ACC112 (cell line): ENCODE measurements around the gene MYEF2.

Source experiments
- H2AFZ ChIP-seq: fragments of 200-600 bp; sonication (generic); one replicate; pipeline ENCODE4 v1.6.0; 2017; ENCODE audit warnings: antibody characterized with exemption, low read length; ENCODE audit not compliant: unreplicated experiment
- H3K27ac ChIP-seq: fragments of 200-600 bp; sonication (generic); 2 replicates; pipeline ENCODE4 v1.5.1; 2014; ENCODE audit warnings: low read depth, mild to moderate bottlenecking, antibody characterized with exemption, low read length, moderate library complexity
- H3K27me3 ChIP-seq: fragments of 200-600 bp; sonication (generic); 2 replicates; pipeline ENCODE4 v1.6.1; 2014; ENCODE audit warnings: mild to moderate bottlenecking, antibody characterized with exemption, low read length, moderate library complexity, mixed read lengths; ENCODE audit not compliant: insufficient read depth
- H3K36me3 ChIP-seq: fragments of 200-600 bp; sonication (generic); 2 replicates; pipeline ENCODE4 v1.6.1; 2016; ENCODE audit warnings: mild to moderate bottlenecking, antibody characterized with exemption, low read length, moderate library complexity, mixed read lengths; ENCODE audit not compliant: insufficient read depth
- H3K4me1 ChIP-seq: fragments of 200-600 bp; sonication (generic); one replicate; pipeline ENCODE4 v1.6.1; 2016; ENCODE audit warnings: low read length, mixed read lengths; ENCODE audit not compliant: insufficient read depth, unreplicated experiment, control insufficient read depth
- H3K4me3 ChIP-seq: fragments of 200-600 bp; sonication (generic); 2 replicates; pipeline ENCODE4 v1.5.1; 2014; ENCODE audit warnings: mild to moderate bottlenecking, low read depth, low read length
- H3K79me2 ChIP-seq: fragments of 200-600 bp; sonication (generic); one replicate; pipeline ENCODE4 v1.6.0; 2016; ENCODE audit warnings: low read length; ENCODE audit not compliant: control insufficient read depth, unreplicated experiment, insufficient read depth

MYEF2 gene

GRCh38 chr15:48177766-48178647 lies at the start of gene MYEF2:
Gene MYEF2 (minus strand): TSS chr15:48178295. CDS start chr15:48178237, 58 bp downstream.
- Histone ChIP-seq H2AFZ (peak within 1 kb of the TSS; percentile 99), H3K4me3 (peak within 1 kb of the TSS; percentile 93), H3K27me3 (no peaks in the 10 kb centered on the region), H3K36me3 (0 out of 2 replicates have a peak, but pooled peaks cover 2% of the 10 kb centered on the region), H3K79me2 (peaks cover 13% of the 10 kb centered on the region), H3K27ac (peak within 1 kb of the TSS; percentile 43; the same call in 1 of the 2 replicates), H3K4me1 (peaks cover 12% of the 10 kb centered on the region)

GRCh38 chr15:48225771-48226170 lies 47.7 kb upstream of the MYEF2 start:
- no peaks in the 10 kb centered on the region for H3K36me3 ChIP-seq

GRCh38 chr15:48222627-48223026 lies 44.5 kb upstream of the MYEF2 start:
- Histone ChIP-seq H3K4me3 (no peak overlapping the region), H3K27ac (no peak overlapping the region), H3K4me1 (peaks cover 6% of the 10 kb centered on the region), H3K36me3 (no peaks in the 10 kb centered on the region), H3K27me3 (peaks cover 54% of the 10 kb centered on the region), H2AFZ (no peak overlapping the region), H3K79me2 (no peaks in the 10 kb centered on the region)

More at GRCh38 chr15:48225771-48226170, 47.7 kb upstream of the MYEF2 start:
- Histone ChIP-seq H2AFZ (no peak overlapping the region), H3K27me3 (peaks cover 57% of the 10 kb centered on the region), H3K4me1 (peaks cover 6% of the 10 kb centered on the region), H3K4me3 (no peak overlapping the region), H3K27ac (no peak overlapping the region), H3K79me2 (no peaks in the 10 kb centered on the region)

- H3K4me1 ChIP-seq: peaks cover 6% of the 10 kb centered on the region
- no peak overlapping the region for H2AFZ ChIP-seq
- no peak overlapping the region for H3K4me3 ChIP-seq
- no peaks in the 10 kb centered on the region for H3K36me3 ChIP-seq
- H3K79me2 ChIP-seq: no peaks in the 10 kb centered on the region
- peaks cover 51% of the 10 kb centered on the region for H3K27me3 ChIP-seq
- no peak overlapping the region for H3K27ac ChIP-seq
Measured at GRCh38 chr15:48221885-48222284, 43.8 kb upstream of the MYEF2 start.

- Histone ChIP-seq H3K4me3 (no peak overlapping the region), H3K36me3 (no peaks in the 10 kb centered on the region), H3K27ac (no peak overlapping the region), H3K4me1 (peaks cover 6% of the 10 kb centered on the region), H3K79me2 (no peaks in the 10 kb centered on the region), H2AFZ (no peak overlapping the region), H3K27me3 (peaks cover 47% of the 10 kb centered on the region)
Measured at GRCh38 chr15:48221261-48221660, 43.2 kb upstream of the MYEF2 start.

GRCh38 chr15:48205981-48206380 lies 27.9 kb upstream of the MYEF2 start, which contains the start of gene SLC12A1:
Gene SLC12A1 (plus strand): TSS chr15:48206302. CDS start chr15:48207720, 1,418 bp downstream.
- Histone ChIP-seq H2AFZ (no peak within 1 kb of the TSS), H3K4me1 (no peaks in the 10 kb centered on the region), H3K27ac (no peak within 1 kb of the TSS), H3K27me3 (peaks cover 54% of the 10 kb centered on the region), H3K4me3 (no peak within 1 kb of the TSS), H3K36me3 (no peaks in the 10 kb centered on the region), H3K79me2 (no peaks in the 10 kb centered on the region)

GRCh38 chr15:48202068-48202467 lies 24.0 kb upstream of the MYEF2 start:
- Histone ChIP-seq H3K27ac (no peak overlapping the region), H3K4me1 (no peaks in the 10 kb centered on the region), H3K79me2 (no peaks in the 10 kb centered on the region), H3K4me3 (no peak overlapping the region), H3K36me3 (no peaks in the 10 kb centered on the region), H2AFZ (no peak overlapping the region), H3K27me3 (peaks cover 83% of the 10 kb centered on the region)

GRCh38 chr15:48191574-48192225 lies 13.6 kb upstream of the MYEF2 start, which contains the start of gene CTXN2:
Gene CTXN2 (plus strand): TSS chr15:48191665. CDS start chr15:48201301, 9,636 bp downstream.
- H3K36me3 ChIP-seq: no peaks in the 10 kb centered on the region
- peak within 1 kb of the TSS; percentile 59 for H3K4me3 ChIP-seq
- no peak within 1 kb of the TSS for H2AFZ ChIP-seq
- H3K27ac ChIP-seq: no peak within 1 kb of the TSS
- no peaks in the 10 kb centered on the region for H3K79me2 ChIP-seq
- H3K4me1 ChIP-seq: no peaks in the 10 kb centered on the region
- H3K27me3 ChIP-seq: peaks cover 89% of the 10 kb centered on the region

- Histone ChIP-seq H3K27me3 (peaks cover 86% of the 10 kb centered on the region), H2AFZ (no peak overlapping the region), H3K79me2 (no peaks in the 10 kb centered on the region), H3K4me1 (no peaks in the 10 kb centered on the region), H3K27ac (no peak overlapping the region), H3K4me3 (peak overlapping the region; percentile 59), H3K36me3 (no peaks in the 10 kb centered on the region)
Measured at GRCh38 chr15:48190932-48191573, 13.0 kb upstream of the MYEF2 start.

GRCh38 chr15:48186271-48186670 lies 8.2 kb upstream of the MYEF2 start:
- Histone ChIP-seq H3K36me3 (no peaks in the 10 kb centered on the region), H3K27me3 (peaks cover 56% of the 10 kb centered on the region), H3K27ac (no peak overlapping the region), H2AFZ (no peak overlapping the region), H3K4me1 (no peaks in the 10 kb centered on the region), H3K79me2 (no peaks in the 10 kb centered on the region), H3K4me3 (no peak overlapping the region)
